Measurements from ENCODE around the gene CTNND1. TPM values are rescaled to one million over a fixed set of nuclear protein-coding genes. Genes with fewer than 3 reads are reported as not detected.

Gene CTNND1
- total and polyA plus RNA-seq, 2 of the 4 experiments (the other 2 are of a cell fraction) = 88.5 to 229 TPM

DNA sequence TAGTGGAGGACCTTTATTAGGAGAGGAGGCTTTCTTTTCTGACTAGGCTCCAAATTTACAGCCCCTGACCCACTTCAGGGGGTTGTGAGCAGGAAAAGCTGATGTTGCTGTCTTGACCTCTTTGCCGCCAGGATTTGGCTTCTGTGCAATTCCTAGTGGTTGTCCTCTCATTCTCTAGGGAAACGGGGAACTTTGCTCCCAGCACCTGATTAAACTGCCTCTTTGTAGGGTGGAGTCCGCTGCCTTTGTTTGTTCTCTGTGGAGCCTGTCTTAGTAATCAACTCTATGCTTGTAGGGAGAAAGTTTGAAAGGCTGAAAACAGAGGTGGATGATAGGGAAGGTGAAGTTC, 16.3 kb downstream of the CTNND1 start:
- Histone ChIP-seq H2BK15ac (ENCODE audit: low read depth, low read length) (0 out of 3 replicates have a peak overlapping the region, but pooled peaks have one; percentile 22), H4K5ac (ENCODE audit: low read depth, low read length) (peak overlapping the region; percentile 60), H3K56ac (ENCODE audit: extremely low read depth, insufficient read depth, low read length) (0 out of 2 replicates have a peak overlapping the region, but pooled peaks have one; percentile 34), H3K4me1 (ENCODE audit: control insufficient read depth, insufficient read depth, low read length) (peaks cover 31% of the 10 kb centered on the region), H3K23ac (ENCODE audit: low read depth, low read length) (peak overlapping the region; percentile 61; the same call in 1 of the 2 replicates), H3K79me1 (ENCODE audit: low read depth in 1 of 2, low read length in 2 of 2) (peaks cover 14 to 75% of the 10 kb centered on the region in 2 experiments; a peak in 3 of 4 replicates), H3K27ac (ENCODE audit: insufficient read depth, low read length) (peak overlapping the region; percentile 88), H3K9me3 (ENCODE audit: control insufficient read depth, insufficient read depth, low read length) (no peaks in the 10 kb centered on the region), H4K20me1 (ENCODE audit: insufficient read depth, low read length) (peaks cover 100% of the 10 kb centered on the region), H2AFZ (replicated peaks; ENCODE audit: low read length, poor library complexity) (no peak overlapping the region), H3K27me3 (ENCODE audit: control insufficient read depth, insufficient read depth, low read length) (no peaks in the 10 kb centered on the region), H2BK5ac (ENCODE audit: low read depth, low read length, poor library complexity, severe bottlenecking) (peak overlapping the region; percentile 71), H2BK20ac (ENCODE audit: low read depth, low read length) (peak overlapping the region; percentile 20; the same call in 1 of the 2 replicates), H3K36me3 (ENCODE audit: control insufficient read depth, insufficient read depth, low read length) (peaks cover 5% of the 10 kb centered on the region), H3K14ac (replicated peaks; ENCODE audit: low read depth, low read length) (peak overlapping the region; percentile 57), H3K18ac (ENCODE audit: low read depth, low read length) (peak overlapping the region; percentile 69), H2AK5ac (ENCODE audit: low read depth, low read length) (peak overlapping the region; percentile 61; the same call in 1 of the 2 replicates), H3K4me2 (ENCODE audit: low read depth, low read length) (peak overlapping the region; percentile 77), H4K91ac (ENCODE audit: insufficient read depth, low read depth, low read length) (peak overlapping the region; percentile 51), H3K9me1 (ENCODE audit: insufficient read depth, low read length) (peaks cover 23% of the 10 kb centered on the region), H2BK120ac (ENCODE audit: low read depth, low read length) (peak overlapping the region; percentile 42; the same call in 1 of the 2 replicates), H3K9ac (ENCODE audit: low read depth, low read length) (peak overlapping the region; percentile 61), H3K4me3 (ENCODE audit: insufficient read depth, low read depth, low read length) (0 out of 2 replicates have a peak overlapping the region, but pooled peaks have one; percentile 5), H4K8ac (ENCODE audit: low read depth in 2 of 2, low read length in 2 of 2) (peak overlapping the region; percentile 31 to 46; a peak in 3 of 4 replicates), H2AK9ac (replicated peaks; ENCODE audit: low read depth, low read length, poor library complexity) (peak overlapping the region; percentile 33), H3K4ac (ENCODE audit: low read depth, low read length) (peak overlapping the region; percentile 58)
- in situ Hi-C loops (cut with MboI; ENCODE audit: low sequenced_read_pairs) (no loop called here), intact Hi-C loops (cut with micrococcal nuclease) (loop anchor here (1.0 to 2.0 kb wide), 3 partner anchors 9 to 37 kb away; partner anchors contain the start of gene SELENOH), dilution Hi-C loops (cut with HindIII; ENCODE audit: low sequenced_read_pairs, unreplicated experiment) (no loop called here)
- POLR2A ChIA-PET (ENCODE audit: unreplicated experiment) = interaction anchor here (0.7 kb wide), 1 partner anchor 17 kb away, joined by 3 read pairs; the partner anchor contains the start of gene CTNND1
- BruUV-seq (replicated peaks) = no TSS peak
- no peak for ATAC-seq (ENCODE audit: low read depth)
- DNase-seq = no peak
- CTCF ChIA-PET = interaction anchor here (1.4 to 1.6 kb wide), 2 partner anchors 14 to 23 kb away, joined by 5 to 7 read pairs; no protein-coding TSS in a partner anchor
- no CpG with 5 or more reads among the region's 3 CpGs for WGBS, 2 experiments (ENCODE audit: extremely low coverage in 2 of 2, insufficient read length in 1 of 2)
- no peak for TF ChIP-seq FOS (IDR thresholded peaks at IDR 0.05; ENCODE audit: low read depth, low read length)
- no peak for TF ChIP-seq MAFK (IDR thresholded peaks at IDR 0.05; ENCODE audit: low read depth, low read length)
- no peak for TF ChIP-seq RCOR1 (IDR thresholded peaks at IDR 0.05; ENCODE audit: insufficient replicate concordance, low read length)

All from IMR-90 (cell line).